Femur (tissue), 1 donor: ENCODE data around the gene PDPK1.
A peak's percentile ranks its signal among the peaks of the same experiment; 100 is the strongest.
"Not testable (repeated sequence)": the region's sequence is repeated elsewhere in the genome, so short reads cannot be mapped to it uniquely, and the experiment has no call there.

Experiments used
- DNase-seq: peaks from one replicate; pipeline ENCODE4 v3.0.0-alpha.2; 2017

PDPK1 gene

GRCh38 chr16:2550283-2550878, 12.6 kb downstream of the PDPK1 start:
- not testable (repeated sequence) for DNase-seq

GRCh38 chr16:2551420-2551889, 13.6 kb downstream of the PDPK1 start:
- DNase-seq: not testable (repeated sequence)

- not testable (repeated sequence) for DNase-seq
These were observed 17.0 kb downstream of the PDPK1 start for GRCh38 chr16:2554709-2555425.

- not testable (repeated sequence) for DNase-seq
These were observed 19.3 kb downstream of the PDPK1 start for GRCh38 chr16:2557150-2557549.

GRCh38 chr16:2560131-2560797, 22.4 kb downstream of the PDPK1 start:
- DNase-seq: not testable (repeated sequence)

- DNase-seq: not testable (repeated sequence)
These were observed 22.9 kb downstream of the PDPK1 start for GRCh38 chr16:2560798-2561133.

- not testable (repeated sequence) for DNase-seq
These were observed 29.7 kb downstream of the PDPK1 start for GRCh38 chr16:2567506-2567905.

GRCh38 chr16:2568573-2568972, 30.8 kb downstream of the PDPK1 start:
- not testable (repeated sequence) for DNase-seq

- DNase-seq: not testable (repeated sequence)
These were observed 34.9 kb downstream of the PDPK1 start for GRCh38 chr16:2572704-2573103.

GRCh38 chr16:2575839-2576238, 38.0 kb downstream of the PDPK1 start:
- DNase-seq: not testable (repeated sequence)

- not testable (repeated sequence) for DNase-seq
These were observed 39.2 kb downstream of the PDPK1 start for GRCh38 chr16:2577044-2577443.

GRCh38 chr16:2578905-2579304, 41.1 kb downstream of the PDPK1 start:
- not testable (repeated sequence) for DNase-seq

GRCh38 chr16:2580143-2580542, 42.3 kb downstream of the PDPK1 start:
- DNase-seq: peak; percentile 38

GRCh38 chr16:2580818-2581217, 43.0 kb downstream of the PDPK1 start:
- not testable (repeated sequence) for DNase-seq

- peak; percentile 86 for DNase-seq
These were observed 47.2 kb downstream of the PDPK1 start for GRCh38 chr16:2584729-2585650.

- peak; percentile 20 for DNase-seq
These were observed 47.8 kb downstream of the PDPK1 start for GRCh38 chr16:2585651-2586081.

GRCh38 chr16:2586241-2586640, 48.4 kb downstream of the PDPK1 start:
- peak; percentile 18 for DNase-seq

- no peak for DNase-seq
These were observed 49.2 kb downstream of the PDPK1 start for GRCh38 chr16:2586901-2587480.

GRCh38 chr16:2587891-2588565, 50.2 kb downstream of the PDPK1 start:
- no peak for DNase-seq

- DNase-seq: no peak
These were observed 53.8 kb downstream of the PDPK1 start for GRCh38 chr16:2591476-2592240.

GRCh38 chr16:2592786-2593185, 55.0 kb downstream of the PDPK1 start:
- DNase-seq: no peak
